ENCODE results near the gene OLIG3.

OLIG3 gene

DNA sequence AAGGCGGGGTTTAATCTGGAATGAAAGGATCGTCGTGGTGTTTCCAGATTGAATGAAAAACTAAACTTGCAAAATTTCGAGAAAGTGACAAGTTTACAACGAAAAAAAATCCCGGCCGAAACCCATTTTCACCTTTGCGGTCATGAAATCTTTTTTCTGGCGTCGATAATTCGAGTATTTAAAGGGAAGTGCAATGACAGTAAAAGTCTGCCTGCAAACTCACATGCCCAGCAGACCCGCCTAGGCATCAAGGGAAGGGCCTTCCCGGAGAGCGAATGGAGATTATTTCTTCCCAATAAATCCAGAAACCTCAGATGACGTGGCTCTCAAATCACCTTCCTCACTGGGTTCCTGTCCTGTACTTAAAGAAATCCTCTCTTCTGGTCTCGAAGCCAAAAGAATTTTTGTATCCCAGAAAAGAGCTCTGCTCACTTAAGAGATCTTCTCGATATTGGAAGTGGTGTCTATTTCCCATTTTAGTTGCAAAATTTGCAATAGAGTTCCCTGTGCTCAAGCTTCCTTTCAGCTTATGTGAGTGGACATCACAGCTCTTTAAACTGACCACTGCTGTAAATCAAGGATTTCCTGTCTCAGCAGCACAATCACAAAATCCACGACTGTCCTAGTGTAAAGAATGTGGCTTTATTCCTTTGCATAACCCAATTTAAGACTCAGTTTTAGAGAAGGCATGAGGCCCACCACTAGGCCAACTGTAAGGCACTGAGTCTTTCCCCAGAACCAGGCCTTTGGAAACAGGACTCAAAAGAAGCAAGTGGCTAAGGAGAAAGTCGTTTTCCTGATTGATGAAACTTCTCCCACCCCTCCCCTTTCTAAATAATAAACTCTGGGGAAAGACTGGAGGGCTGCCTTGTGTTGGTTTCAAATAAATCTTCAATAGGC, 3.9 kb downstream of the OLIG3 start:
- TF ChIP-seq, protein P1, sequence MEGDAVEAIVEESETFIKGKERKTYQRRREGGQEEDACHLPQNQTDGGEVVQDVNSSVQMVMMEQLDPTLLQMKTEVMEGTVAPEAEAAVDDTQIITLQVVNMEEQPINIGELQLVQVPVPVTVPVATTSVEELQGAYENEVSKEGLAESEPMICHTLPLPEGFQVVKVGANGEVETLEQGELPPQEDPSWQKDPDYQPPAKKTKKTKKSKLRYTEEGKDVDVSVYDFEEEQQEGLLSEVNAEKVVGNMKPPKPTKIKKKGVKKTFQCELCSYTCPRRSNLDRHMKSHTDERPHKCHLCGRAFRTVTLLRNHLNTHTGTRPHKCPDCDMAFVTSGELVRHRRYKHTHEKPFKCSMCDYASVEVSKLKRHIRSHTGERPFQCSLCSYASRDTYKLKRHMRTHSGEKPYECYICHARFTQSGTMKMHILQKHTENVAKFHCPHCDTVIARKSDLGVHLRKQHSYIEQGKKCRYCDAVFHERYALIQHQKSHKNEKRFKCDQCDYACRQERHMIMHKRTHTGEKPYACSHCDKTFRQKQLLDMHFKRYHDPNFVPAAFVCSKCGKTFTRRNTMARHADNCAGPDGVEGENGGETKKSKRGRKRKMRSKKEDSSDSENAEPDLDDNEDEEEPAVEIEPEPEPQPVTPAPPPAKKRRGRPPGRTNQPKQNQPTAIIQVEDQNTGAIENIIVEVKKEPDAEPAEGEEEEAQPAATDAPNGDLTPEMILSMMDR (IDR thresholded peaks at IDR 0.05; ENCODE audit: low read depth, low read length, missing control alignments) = no peak
- H3K4me3 ChIP-seq (ENCODE audit: low read depth, low read length) = no peak overlapping the region
- DNase-seq (ENCODE audit: low read depth) = no peak

DNA sequence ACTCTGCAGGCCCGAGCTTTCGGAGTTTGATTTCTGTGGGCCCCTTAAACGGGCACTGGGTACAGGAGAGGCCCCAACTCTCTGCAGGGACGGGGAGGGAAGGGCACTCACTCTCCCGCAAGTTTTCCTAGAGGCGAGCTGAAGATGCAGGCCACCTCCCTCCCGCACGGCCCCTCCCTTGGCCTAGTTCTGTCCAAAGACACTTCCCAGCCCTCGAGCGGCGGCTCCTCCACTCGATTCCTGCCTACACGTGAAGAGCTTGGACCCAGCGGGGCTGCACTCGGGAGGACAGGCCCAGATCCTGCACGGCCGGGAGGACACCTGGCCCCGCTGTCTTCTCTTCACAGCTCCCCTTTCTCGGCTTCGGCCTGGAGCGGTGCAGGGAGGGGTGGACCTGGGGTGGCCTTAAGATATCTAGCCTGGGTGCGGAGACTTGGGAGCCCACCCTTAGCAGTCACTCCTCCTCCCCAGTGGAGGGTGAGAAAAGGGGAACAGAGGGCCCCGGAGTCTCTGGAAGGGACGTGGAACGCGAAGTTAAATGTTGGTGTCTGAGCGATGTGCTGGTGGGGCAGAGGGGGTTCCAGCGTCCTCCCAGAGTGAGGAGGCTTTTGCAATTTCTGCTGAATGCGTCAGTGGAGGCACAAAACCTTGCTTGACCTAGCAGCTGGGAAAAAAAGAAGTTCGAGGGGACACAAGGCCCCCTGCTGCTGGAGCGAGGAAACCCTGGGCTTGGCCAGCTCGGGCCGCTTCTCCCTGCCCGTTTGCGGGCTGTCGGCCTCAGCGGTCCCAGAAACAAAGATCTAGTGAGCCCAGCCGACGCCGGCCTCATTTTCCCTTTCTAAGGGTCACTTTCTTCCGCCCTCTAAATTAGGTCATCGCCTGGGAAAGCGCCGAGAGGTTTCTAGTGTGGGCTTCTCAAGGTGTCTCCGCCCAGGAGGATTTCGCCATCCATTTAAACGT, 4.9 kb downstream of the OLIG3 start:
- no peak overlapping the region for H3K4me3 ChIP-seq (ENCODE audit: low read depth, low read length)
- TF ChIP-seq, protein P1 (IDR thresholded peaks at IDR 0.05; ENCODE audit: low read depth, low read length, missing control alignments) = no peak
- no peak for DNase-seq (ENCODE audit: low read depth)

DNA sequence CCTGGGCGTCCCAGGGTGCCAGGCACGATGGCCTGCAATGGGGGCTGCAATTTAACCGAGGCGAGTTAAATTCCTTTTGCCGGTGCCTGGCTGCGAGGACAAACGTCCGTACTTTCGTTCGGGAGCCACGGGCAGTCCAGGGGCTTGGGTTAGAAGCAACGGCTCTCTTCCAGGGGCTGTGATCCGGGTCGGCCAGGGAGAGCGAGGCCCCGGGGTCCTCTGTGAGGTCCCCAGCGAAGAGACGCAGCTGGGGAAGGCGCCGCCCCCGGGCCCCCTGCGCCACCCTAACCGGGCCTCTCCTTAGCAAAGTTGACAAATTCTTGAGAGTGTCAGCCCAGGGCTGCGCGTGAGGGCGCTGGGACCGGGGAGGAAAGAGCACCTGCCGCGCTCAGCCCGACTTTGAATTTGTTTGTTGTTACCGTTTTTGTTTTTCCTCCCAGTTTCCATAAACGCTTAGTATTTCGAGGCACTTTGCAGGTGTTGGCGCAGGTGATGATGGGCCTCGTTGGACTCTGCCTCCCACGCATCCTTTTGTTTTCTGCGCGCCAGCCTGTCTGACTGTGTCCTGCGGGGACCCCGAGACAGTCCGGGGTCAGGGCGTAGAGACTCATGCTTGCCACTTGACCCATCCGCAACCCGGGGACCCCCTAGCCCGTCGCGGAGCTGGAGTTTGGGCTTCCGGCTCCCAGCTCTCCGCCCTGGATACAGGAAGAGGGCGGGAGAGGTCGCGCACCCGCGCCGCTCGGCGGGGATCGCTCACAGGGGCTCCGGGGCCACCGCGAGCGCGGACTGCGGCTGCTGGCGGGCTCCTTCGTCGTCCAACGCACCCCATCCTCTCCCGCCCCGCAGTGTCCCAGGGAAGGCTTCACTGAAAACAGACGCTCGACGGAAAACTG, 5.8 kb downstream of the OLIG3 start:
- DNase-seq (ENCODE audit: low read depth) = no peak
- TF ChIP-seq, protein P1 (IDR thresholded peaks at IDR 0.05; ENCODE audit: low read depth, low read length, missing control alignments) = no peak
- no peak overlapping the region for H3K4me3 ChIP-seq (ENCODE audit: low read depth, low read length)

DNA sequence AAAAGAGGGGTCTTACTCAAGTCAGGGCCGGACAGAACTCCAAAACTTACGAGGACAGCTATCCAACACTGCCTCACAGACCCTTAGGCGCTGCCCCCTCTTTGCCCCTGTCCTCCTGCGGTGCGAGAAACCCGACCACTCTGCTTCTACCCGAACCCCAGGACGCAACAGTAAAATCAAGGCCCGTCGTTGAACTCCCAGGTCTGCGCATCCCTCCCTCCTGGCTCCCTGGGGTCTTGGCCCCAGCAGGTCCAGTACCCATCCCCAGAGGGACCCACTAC, 6.4 kb downstream of the OLIG3 start:
- TF ChIP-seq, protein P1 (IDR thresholded peaks at IDR 0.05; ENCODE audit: low read depth, low read length, missing control alignments) = no peak
- no peak overlapping the region for H3K4me3 ChIP-seq (ENCODE audit: low read depth, low read length)
- no peak for DNase-seq (ENCODE audit: low read depth)

DNA sequence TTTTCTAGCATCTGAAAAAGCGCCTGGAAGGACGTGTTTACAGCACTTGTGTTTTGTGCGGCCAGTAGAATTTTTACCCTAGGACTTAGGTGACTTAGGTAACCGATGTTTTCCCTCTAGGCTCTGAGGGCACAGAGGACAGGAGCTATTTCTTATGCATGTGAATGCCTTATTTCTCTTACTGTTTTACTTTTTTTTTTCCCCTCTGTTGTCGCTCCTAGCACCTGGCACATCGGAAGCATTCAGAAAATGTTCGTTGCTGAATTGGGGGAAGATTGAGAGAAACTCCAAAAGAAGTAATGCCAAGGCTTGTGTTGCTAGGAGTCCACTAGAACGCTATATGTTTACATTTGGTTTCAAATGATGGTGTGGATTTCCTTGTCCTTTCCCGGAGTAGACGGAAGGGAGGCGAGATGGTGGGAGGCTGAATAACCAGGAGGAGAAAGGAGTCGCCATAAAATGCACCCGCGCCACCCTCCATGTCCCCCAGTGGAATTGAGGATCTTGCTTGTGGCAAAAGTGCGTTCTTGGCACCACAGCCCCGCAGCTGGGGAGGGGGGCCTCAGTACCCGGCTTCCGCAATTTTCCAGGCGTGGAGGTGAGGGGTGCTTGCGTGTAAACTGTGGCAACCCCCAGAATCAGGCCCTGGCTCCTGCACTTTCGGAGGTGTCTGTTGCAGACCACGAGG, 6.9 kb downstream of the OLIG3 start:
- H3K4me3 ChIP-seq (ENCODE audit: low read depth, low read length) = no peak overlapping the region
- TF ChIP-seq, protein P1 (IDR thresholded peaks at IDR 0.05; ENCODE audit: low read depth, low read length, missing control alignments) = no peak
- no peak for DNase-seq (ENCODE audit: low read depth)

DNA sequence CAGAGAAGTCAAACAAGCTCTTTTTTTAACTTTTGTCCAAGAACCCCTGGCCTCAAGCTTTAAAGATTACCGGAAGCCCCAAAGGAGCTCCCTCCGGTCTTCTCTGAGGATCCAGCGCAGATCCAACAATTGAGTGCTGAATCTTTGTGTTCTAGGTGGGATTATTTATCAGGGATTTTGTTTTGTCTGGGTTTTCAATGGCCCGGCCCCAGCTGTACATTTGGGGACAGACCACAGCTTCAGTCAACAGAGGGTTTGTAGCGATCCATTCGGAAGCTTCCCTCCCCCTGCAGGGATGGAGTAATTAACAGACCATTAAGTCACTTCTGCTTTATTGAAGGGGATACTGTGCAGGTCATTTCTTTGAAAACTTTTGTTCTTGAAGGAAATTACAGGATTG, 7.8 kb downstream of the OLIG3 start:
- DNase-seq (ENCODE audit: low read depth) = no peak
- no peak overlapping the region for H3K4me3 ChIP-seq (ENCODE audit: low read depth, low read length)
- TF ChIP-seq, protein P1 (IDR thresholded peaks at IDR 0.05; ENCODE audit: low read depth, low read length, missing control alignments) = no peak

All from GM12864 (cell line).